HG02840 (cell line): ENCODE measurements around the gene ACSL1.

Experiments
- ATAC-seq: cut with Tn5 transposase; IDR thresholded peaks from one replicate; pipeline ENCODE4 v1.9.1; 2021; ENCODE audit warnings: mild to moderate bottlenecking, moderate library complexity, moderate number of reproducible peaks; ENCODE audit not compliant: unreplicated experiment, low FRiP score

The ACSL1 gene

DNA sequence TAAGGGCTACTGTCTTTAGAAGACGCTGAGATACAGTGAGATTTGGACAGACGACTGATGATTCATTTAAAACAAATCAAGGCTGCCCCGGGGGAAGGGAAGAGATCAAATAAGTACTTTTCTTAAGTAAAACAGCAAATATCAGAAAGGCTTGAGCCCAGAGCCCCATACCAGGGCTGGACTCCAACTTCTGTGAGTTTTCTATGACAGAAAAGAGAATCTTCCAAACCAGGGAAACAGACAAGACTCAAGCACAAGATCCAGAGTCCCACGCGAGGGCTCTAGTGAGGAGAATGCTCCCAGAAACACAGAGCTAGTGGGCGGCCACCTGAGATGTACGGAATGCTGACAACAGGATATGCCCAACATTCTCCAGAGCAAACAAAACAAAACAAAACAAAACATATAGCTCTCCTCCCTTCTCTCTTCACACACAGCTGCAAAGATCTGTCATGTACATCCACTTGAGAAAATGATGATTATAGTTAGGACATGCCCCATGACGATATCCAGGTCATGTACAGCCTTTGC lies 13.1 kb downstream of the ACSL1 start:
- no peak for ATAC-seq

DNA sequence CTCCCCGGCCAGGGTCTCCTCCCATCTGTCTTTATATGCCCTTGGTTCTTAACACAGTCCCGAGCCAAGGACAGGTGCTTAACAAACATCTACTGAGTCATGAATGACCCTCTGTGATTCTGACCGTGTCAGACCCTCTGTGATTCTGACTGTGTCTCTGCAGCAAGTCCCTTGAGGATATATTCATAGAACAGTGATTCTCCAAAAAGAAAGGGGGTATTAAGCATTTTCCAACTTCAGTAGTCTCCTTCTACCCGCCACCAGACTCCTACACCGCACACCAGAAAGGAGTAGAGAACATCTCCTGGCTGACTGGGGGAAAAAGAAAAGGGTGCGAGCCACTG lies 13.6 kb downstream of the ACSL1 start:
- no peak for ATAC-seq

DNA sequence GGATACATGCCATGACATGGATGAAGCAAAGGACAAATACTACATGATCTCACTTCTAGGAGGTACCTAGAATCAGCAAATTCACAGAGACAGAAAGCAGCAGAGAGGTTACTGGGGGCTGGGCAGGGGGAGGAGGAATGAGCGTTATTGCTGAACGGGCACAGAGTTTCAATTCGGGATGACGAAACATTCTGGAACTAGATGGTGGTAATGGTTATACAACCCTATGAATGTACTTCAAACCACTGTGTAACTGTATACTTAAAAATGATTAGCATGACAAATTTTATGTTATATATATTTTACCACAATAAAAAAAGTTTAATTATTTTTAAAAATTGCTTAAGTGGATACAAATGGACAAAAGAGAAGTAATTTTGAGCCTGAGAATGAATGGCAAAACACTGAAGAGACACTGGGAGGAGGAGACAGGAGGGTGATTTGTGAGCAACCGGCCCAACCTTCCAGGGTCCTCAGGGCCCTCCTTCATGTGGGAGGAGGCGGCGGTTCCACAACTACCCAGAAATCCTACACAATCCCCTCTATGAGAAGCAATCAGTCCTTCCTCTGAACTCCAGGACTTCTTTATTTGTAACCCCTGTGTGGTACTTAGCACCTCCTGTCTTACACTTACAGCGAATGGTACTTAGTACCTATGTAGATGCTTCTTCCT lies 14.1 kb downstream of the ACSL1 start:
- no peak for ATAC-seq

DNA sequence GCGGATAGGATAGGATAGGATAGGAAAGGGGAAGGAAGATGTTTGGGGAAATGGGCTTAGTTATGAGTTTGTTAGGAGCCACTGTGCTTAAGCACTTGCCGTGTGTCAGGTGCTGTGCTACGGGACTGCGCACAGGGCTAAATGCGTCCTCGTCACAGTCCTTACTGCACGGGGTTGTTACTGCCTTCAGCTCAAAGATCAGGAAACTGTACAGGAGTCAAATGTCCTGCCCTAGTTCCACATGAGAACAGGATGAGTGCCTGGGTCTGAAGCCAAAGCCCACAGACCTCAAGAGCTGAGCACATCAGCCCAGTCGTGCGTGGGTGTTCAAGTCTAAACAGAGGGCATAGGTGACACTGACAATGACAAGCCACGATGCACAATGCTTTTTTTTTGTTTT lies 15.0 kb downstream of the ACSL1 start:
- no peak for ATAC-seq

DNA sequence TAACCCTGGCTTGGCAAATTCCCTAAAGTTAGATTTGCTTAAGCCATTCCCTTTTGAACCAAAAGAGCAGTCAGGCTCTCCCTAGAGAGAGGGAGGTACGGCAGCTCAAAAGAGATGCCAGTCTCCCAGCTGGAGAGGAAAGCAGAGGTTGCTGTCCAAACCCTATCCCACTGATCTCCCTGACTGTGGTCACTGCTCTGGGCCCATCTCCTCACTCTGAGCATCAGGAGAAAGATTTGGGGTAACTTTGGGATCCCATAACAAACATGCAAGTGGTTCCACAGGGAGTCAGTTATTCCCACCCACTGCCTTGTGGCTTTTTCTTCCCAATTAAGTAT lies 17.1 kb downstream of the ACSL1 start:
- no peak for ATAC-seq

DNA sequence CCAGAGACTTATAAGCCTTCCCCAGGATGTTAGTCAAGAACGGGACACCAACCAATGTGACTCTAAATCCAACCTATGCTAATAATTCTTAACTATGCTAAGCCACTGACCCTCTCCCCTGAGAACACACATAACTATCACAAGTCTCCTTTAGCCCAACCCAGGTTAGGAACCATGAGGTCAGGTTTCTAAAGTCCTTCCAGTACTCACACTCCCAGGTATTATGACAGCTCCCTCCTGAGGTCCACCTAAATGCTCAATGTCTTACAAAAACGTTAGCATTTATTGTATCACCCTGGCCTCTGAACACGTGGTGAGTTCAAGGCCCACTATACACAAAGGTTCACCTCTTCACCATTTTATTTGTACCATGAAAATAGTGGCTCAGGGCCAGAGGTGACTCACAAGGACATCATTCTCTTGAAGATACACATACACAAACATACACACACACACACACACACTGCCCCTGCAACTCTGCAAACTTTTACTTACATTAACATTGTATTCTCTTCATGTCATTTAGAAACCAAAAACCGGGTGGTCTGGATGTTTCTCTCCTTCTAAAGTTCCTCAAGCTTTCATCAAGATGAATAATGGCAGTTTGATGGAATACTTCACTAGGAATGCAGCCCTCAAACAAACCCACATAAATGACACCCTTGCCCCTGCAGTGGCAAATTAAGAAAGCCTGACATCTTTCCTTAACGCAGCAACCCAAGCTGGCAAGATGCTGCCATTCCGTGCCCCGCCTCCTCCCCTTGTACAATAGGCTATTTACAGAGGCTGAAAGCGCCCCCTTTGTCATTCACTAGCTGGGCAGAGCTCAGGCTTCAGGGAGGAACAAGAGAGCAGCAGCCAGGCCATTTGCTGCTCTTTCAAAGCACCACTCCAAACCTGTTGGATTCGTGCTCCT lies 17.7 kb downstream of the ACSL1 start:
- ATAC-seq, result no peak

DNA sequence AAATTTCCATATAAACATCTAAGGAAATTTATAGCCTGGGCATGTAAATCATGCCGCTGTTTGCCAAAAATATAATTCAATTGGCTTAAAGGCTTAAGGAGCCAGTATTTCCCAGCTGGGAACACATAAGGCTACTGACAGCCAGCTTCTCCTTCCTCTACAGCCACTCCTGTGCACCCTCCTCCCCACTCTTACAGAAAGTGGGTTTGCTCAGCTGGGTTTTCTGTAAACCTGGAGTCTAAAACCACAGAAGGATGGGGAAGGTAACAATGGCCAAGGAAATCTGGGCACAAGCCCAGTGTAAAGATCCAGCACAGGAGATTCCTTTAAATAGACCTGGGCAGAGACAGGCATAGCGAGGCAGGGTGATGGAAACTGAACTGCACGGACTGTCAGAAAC lies 18.5 kb downstream of the ACSL1 start:
- ATAC-seq, result no peak

DNA sequence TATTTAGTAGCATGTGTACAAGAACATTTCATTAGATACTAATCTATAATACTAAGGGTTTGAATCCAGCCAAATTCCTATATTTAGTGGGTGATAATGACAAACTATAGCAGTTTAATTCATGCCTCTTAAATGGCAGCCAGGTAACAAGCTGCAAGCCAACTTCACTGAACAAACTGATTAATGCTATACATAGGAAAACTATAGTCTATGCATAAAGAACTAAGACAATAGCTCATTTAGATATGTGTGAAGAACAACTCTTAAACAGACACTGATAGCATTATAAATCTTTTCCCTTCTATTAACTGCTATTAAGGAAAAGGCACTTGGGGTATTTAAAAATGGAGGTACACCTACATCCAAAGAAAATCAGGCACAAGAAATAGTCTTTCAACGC lies 19.1 kb downstream of the ACSL1 start:
- ATAC-seq, result no peak

DNA sequence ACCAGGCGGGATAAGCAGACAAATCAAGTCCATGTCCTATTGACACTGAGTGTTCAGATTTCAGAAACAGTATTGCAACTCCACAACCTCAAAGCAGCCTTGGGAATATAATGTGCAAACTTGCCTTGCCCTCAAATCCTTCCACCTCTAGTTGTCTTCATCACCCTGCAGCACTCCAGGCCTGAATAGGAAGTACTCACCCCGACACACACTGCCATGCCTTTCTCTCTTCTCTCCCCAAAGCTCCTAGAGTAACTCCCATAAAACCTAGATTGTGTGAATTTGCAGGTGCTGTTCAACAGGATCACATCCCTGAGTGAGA lies 19.6 kb downstream of the ACSL1 start:
- no peak for ATAC-seq

DNA sequence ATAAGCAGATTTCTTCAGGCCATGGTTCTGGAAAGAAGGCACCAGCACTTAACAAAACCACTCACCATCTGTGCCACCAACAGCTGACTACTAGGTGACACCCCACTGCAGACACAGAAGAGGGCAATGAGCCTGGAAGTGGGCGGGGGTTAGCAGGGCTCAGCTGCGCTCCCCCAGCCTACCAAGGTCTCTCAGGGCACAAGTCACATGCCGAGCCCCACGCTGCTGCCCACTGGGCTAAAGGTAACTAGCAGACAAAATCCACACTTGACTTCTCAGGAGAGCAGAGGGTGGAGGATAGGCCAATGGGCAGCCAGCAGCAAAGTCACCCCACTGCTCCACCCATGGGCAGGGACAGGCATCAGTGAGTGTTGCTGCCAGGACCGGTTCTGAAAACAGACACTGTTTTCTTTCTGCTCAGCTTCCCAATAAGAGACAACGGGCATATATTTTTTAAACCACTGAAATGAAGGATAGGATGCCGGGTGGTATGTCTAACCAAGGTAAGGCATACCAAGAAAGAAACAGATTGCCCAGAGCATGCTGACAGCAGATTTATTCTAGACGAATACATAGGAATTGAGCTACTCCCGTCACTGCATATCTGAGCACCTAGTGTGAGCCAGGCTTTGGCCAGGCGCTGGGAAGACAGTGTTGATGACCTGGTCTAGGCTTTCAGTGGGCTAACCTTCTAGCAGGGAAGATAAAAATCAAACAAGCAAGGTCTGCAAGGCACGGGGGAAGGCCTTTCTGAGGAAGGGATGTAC lies 20.1 kb downstream of the ACSL1 start:
- no peak for ATAC-seq

DNA sequence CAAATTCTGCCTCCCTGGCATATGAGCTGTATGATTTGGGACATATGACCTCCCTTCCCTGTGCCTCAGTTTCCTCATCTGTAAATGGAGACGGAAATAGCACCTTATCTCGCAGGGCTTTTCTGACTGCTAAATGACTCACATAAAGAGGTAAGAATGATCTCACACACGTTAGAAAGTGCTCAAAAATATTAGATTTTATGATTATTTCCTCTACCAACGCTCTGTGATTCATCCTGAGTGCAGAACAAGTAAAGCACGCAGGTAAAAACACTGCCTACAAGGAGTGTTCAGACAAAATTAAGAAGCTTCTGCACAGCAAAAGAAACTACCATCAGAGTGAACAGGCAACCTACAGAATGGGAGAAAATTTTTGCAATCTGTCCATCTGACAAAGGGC lies 21.1 kb downstream of the ACSL1 start:
- no peak for ATAC-seq

DNA sequence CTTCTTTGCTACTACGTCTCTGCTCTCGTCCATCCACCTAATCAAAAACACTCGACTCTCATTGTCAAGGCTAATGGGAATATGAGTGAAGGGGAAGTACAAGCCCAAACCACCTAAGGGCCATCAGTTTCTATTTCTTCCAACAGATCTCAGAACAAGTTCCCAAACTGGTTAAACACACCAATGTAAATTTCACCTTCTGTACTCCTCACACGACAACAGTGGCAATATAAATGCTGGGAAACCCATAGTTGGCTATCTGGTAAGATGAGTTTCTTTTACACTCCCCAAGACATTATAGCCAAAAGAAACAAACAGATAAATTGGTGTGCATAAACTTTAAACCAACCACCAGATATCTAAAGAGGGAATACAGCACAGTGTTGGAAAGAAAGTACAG lies 21.9 kb downstream of the ACSL1 start:
- no peak for ATAC-seq

DNA sequence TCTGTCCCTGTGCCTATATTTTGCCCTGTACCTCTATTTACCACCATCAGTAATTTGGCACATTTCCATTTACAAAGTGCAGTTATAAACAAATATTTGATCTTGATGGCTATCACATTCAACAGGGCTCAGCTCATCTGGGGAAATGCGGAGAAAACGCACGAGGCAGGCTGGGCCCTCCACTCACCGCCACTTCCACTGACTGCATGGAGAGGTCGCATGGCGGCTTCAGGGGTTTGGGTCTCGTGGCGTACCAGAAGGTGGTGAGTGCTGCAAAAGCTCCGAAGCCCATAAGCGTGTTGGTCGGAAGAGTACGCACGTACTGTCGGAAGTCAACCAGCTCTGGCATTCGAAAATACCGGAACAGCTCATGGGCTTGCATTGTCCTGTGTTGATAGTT lies 22.6 kb downstream of the ACSL1 start:
- no peak for ATAC-seq

DNA sequence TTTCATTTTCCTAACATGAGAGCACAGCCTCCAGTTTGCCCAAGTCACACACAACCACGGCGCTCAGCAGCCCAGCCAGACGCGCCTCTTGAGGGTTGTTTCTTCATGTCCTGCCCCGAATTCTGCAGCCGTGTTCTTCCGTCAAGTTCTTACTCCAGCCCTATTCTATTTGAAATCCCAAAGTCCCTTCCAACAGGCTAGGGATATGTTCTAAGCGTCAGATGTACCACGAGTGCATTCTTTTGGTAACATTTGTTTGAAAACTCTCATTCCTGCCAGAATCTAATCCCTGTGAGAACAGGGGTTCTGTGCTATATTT lies 23.1 kb downstream of the ACSL1 start:
- ATAC-seq, result no peak

DNA sequence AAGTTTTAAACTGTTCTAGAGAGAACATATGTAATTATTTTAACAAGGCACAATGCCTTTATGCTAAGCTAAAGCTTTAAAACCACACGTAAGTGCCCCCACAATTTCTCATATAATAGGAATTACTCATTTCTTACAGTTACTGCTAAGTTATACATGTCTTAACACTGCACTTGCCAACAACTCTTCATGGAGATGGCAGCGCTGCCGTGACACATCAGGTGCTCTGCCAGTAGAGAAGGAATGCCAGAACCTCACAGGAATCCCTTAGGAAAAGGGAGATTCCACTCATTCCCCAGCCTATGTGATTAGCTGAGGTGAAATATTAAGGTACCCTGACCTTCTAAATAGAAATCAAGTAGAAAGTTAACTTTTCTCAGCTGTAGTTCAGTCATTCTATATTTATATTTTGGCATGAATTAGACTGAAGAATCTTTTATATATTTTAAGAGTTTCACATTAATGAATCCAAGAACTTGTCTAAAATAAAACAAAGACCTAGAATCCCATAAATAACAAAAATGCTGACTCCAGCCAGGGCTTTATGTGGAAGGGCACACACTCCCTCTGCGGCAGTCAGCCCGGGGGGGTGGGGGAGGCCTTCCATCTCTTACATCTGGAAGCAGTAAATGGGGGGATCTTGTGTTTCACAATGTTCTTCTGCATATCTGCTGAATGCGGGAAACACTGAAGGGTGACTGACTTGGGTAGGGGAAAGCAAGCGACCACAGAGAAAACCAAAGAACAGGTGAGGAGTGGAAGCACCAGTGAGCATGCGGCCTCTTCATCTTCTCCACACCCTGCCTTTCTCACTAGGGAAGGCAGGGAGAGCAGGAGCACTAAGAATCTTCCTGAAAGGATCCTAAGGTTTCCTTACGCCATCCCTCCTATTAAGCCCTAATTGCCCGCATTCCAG lies 23.7 kb downstream of the ACSL1 start:
- no peak for ATAC-seq

DNA sequence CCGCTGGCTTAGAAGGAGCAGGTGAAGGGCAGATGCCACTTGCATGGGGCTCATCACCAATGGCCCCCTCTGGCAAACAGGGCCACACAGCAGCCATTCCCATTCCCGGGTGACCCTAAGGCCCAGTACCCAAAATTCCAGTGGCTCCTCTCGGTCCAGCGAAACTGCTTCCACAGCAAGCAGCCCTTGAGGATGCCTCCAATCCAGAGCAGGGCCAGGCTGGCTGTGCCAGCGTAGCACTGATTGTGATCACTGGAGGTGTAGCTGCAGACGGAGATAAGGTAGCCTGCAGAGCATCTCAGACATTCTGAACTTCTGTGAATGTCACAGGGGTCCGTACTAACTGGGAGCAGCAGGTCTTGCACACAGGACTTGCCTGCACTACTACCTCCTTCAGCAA lies 27.3 kb downstream of the ACSL1 start:
- ATAC-seq, result no peak

DNA sequence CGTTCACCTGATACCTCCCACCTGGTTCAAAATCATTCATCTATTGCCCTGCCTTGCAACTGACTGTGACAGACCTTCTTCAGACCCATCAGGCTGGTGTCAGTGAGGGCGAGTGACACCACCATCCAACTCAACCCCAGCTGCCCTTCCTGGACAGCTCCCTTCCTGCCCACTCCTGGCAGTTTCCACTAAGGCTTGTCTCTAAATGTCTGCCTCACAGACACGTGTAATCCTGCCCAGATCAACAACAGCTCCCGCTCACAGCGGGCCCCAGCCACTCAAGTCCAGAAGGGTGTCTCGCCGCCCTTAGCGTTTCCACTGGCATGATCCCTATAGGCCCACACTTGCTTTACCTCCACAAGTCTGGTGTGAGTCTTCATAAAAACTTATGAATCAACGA lies 28.9 kb downstream of the ACSL1 start:
- no peak for ATAC-seq

DNA sequence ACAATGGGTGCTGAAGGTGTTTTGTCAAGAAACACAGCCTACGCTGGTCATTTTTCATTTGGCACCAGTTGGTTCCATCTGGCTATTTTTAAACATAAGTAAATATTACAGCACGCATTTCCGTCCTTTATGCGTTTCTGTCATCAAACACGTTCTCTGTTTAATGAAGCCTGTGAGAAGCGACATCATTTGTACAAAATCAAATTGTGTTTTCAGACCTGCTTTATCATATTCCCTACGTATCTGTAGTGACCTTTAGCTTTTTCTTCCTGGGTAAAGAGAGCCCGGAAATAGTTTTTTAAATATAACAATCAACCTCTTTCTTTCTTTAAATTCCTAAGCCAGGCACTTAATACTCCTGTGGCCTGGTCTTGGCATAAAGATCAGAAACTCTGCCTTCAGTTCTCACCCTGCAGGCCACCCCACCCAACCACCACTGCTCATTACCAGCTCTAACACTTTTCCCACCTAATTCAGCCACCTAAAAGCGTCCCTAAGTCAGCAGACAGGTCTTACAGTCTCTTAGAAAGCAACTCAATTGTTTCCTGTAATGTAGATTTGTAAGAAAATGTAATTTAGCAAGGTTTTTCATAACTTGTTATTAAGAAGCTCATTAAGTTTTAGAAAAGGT lies 30.4 kb downstream of the ACSL1 start:
- no peak for ATAC-seq

DNA sequence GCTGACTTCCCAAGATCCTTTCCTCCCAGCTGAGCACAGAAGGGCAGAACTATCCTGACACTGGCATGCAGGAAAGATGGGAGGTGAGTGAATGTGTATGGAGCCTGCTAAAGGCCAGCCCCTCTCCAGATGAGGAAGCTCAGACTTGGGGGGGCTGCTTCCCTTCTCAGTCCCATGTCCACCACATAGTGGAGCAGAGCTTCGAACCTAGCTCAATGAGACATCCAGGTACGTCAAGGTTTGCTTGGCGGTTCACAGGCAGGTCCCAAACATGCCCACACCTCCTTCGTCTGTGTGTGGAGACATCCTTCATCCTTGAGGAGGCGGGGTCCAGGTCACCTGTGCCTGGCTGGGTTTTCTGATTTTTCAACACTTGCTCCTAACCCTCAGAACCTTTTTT lies 31.3 kb downstream of the ACSL1 start:
- ATAC-seq, result no peak

DNA sequence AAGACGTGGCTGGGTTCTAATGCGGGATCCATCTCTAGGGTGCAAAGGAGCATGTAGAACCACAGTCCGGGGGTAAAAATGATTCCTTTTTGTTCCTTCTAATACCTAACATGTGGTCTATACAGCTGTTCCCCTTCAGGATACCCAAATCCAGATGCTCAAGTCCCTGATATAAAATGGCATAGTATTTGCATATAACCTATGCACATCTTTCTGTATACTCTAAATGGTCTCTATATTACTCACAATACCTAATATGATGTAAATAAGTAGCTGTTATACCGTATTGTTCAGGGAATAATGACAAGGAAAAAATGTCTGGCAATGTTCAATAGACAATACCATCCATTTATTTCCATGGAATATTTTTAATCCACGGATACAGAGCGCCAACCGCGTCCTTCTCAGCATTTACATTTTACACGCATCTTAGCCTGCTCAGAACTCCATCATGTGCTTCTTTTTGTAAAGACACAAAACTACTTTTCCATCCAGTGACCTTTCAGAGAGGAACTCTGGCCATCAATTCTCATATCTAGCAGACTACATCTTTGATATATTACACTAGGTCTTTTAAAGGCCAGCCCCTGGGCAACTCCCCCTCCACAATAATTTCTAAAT lies 31.9 kb downstream of the ACSL1 start:
- ATAC-seq, result no peak
